GM21529 (cell line): ENCODE results near the gene HOXA9.

Experiments
- ATAC-seq: cut with Tn5 transposase; IDR thresholded peaks from one replicate; pipeline ENCODE4 v1.9.1; 2021; ENCODE audit not compliant: unreplicated experiment

Gene HOXA9

GRCh38 chr7:27166531-27167505 lies 1.5 kb upstream of the HOXA9 start:
- no peak for ATAC-seq

GRCh38 chr7:27165996-27166530 lies 726 bp upstream of the HOXA9 start:
- ATAC-seq, result no peak

- ATAC-seq, result no peak
Observed at GRCh38 chr7:27164367-27165088, 809 bp downstream of the HOXA9 start.

GRCh38 chr7:27164045-27164366 lies 1.3 kb downstream of the HOXA9 start:
- no peak for ATAC-seq

- no peak for ATAC-seq
Observed at GRCh38 chr7:27163288-27164044, 1.9 kb downstream of the HOXA9 start.

- ATAC-seq, result no peak
Observed at GRCh38 chr7:27162561-27163287, 2.6 kb downstream of the HOXA9 start.

GRCh38 chr7:27161721-27162560 lies 3.4 kb downstream of the HOXA9 start:
- ATAC-seq, result no peak

GRCh38 chr7:27161214-27161720 lies 4.1 kb downstream of the HOXA9 start:
- ATAC-seq, result no peak

GRCh38 chr7:27160546-27161213 lies 4.7 kb downstream of the HOXA9 start:
- ATAC-seq, result peak; percentile 74

- no peak for ATAC-seq
Observed at GRCh38 chr7:27160145-27160545, 5.2 kb downstream of the HOXA9 start.

- no peak for ATAC-seq
Observed at GRCh38 chr7:27159266-27160144, 5.8 kb downstream of the HOXA9 start.

GRCh38 chr7:27158436-27159265 lies 6.7 kb downstream of the HOXA9 start:
- ATAC-seq, result no peak

GRCh38 chr7:27157702-27158431 lies 7.5 kb downstream of the HOXA9 start:
- no peak for ATAC-seq

GRCh38 chr7:27156916-27157701 lies 8.2 kb downstream of the HOXA9 start:
- no peak for ATAC-seq

- no peak for ATAC-seq
Observed at GRCh38 chr7:27156508-27156898, 8.8 kb downstream of the HOXA9 start, which contains the start of gene HOXA7. TSS of gene HOXA7 (minus strand) at chr7:27156675. CDS start at chr7:27156545, 130 bp downstream.
